Aorta (tissue), 4 donors: ENCODE measurements around the gene ASB9. TPM values are rescaled to one million over a fixed set of nuclear protein-coding genes. Genes with fewer than 3 reads are reported as not detected.

Source experiments
- polyA plus RNA-seq, 2 donors: library from polyadenylated mRNA; stranded (reverse); fragments of 200-250 nt; gene quantifications; one replicate each; pipeline ENCODE4 v1.2.3, GENCODE V29; 2013
- total RNA-seq, 2 donors: library from RNA; stranded (reverse); fragmentation: NEBNext Ultra II Directional; extraction: Animal tissue kit (Norgen Biotek cat#: 25700); gene quantifications; one replicate each; pipeline ENCODE4 v1.2.1, GENCODE V29; 2021
- donor health status: healthy with polysubstance abuse.
- donor health status: Bipolar disorder and iron deficiency.
- donor health status: DM: no; HTN: no; CAD: no.
- donor health status: DM: yes; HTN: yes; CAD: no.

ASB9 gene
- total and polyA plus RNA-seq, 4 donors, result 0.25 to 2.9 (median 1.1) TPM

Other genes starting within 250 kb of the ASB9 start
- gene ASB11, start 45.6 kb upstream of the ASB9 start, total RNA-seq, result not detected
- not detected for gene ASB11, start 45.6 kb upstream of the ASB9 start, polyA plus RNA-seq
- gene PIGA, start 65.4 kb upstream of the ASB9 start, total RNA-seq, result 10 to 100 TPM; 13.9 to 20.4 TPM
- 1 to 10 TPM; 5.4 to 7.1 TPM for gene PIGA, start 65.4 kb upstream of the ASB9 start, polyA plus RNA-seq
- gene VEGFD, start 114.3 kb upstream of the ASB9 start, total RNA-seq, result 1 to 10 TPM; 3.0 to 4.8 TPM
- gene VEGFD, start 114.3 kb upstream of the ASB9 start, polyA plus RNA-seq, result 1 to 10 TPM in 1 of 2 donors, under 1 TPM in 1; 0.63 to 2.6 TPM
- 10 to 100 TPM; 11.5 to 26.3 TPM for gene PIR, start 223.2 kb upstream of the ASB9 start, total RNA-seq
- 10 to 100 TPM; 19.9 to 20.4 TPM for gene PIR, start 223.2 kb upstream of the ASB9 start, polyA plus RNA-seq
- gene BMX, start 230.7 kb upstream of the ASB9 start, total RNA-seq, result 1 to 10 TPM; 3.7 to 3.8 TPM
- 10 to 100 TPM in 1 of 2 donors, 1 to 10 TPM in 1; 5.3 to 10.1 TPM for gene BMX, start 230.7 kb upstream of the ASB9 start, polyA plus RNA-seq